MG63 (cell line): ENCODE measurements around the gene C17orf50. TPM values are rescaled to one million over a fixed set of nuclear protein-coding genes. Genes with fewer than 3 reads are reported as not detected.
"Not testable (repeated sequence)": the region's sequence is repeated elsewhere in the genome, so short reads cannot be mapped to it uniquely, and the experiment has no call there.

Experiments used
- DNase-seq: peaks from one replicate; pipeline ENCODE4 v3.0.0-alpha.2; 2020
- H3K27me3 ChIP-seq: fragments of 250-450 bp; sonication (Bioruptor Pico); 2 replicates; pipeline ENCODE4 v1.5.1; 2020; ENCODE audit warnings: mild to moderate bottlenecking, moderate library complexity
- H3K36me3 ChIP-seq: fragments of 250-450 bp; sonication (Bioruptor Pico); 2 replicates; pipeline ENCODE4 v1.5.1; 2020; ENCODE audit warnings: mild to moderate bottlenecking, moderate library complexity
- H3K4me3 ChIP-seq: fragments of 250-450 bp; sonication (Bioruptor Pico); 2 replicates; pipeline ENCODE4 v1.5.1; 2020; ENCODE audit warnings: mild to moderate bottlenecking, moderate library complexity
- H3K9me3 ChIP-seq: fragments of 250-450 bp; sonication (Bioruptor Pico); 2 replicates; pipeline ENCODE4 v1.5.1; 2020; ENCODE audit warnings: mild to moderate bottlenecking, moderate library complexity
- total RNA-seq: library from RNA; depleted of rRNA; stranded (reverse); fragments of >200 nt; shearing (Covaris generic); gene quantifications from 2 replicates; pipeline ENCODE4 v1.2.3, GENCODE V29; 2014; ENCODE audit warnings: low replicate concordance

Gene C17orf50
- total RNA-seq, 1 experiment from 2014 or later: not detected

DNA sequence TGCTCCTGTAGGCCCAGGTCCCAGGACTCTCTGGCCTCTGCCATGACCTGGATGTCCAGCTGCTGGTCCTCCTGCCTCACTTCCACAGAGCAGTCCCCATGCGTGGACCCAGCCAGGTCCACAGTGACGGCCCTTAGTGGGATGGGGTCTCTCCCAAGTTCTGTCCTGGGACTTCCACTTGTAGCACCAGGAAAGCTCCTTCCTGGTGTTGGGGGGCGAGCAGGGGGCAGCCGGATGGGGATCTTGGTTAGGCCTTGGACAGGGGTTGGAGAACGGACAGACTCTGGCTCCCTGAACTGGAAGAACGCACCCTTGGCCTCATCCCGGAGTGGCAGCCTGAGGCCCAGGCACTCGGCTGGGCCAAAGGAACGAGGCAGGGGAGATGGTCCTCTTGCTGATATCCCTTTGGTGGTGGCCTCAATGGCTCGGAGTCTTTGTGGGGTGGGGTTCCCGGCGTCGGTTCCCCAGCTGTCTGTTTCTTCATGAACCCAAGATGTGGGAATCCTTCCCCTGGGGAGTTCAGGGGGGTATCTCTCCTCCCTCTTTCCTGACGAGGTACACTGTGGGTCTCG is 14.9 kb upstream of the C17orf50 start:
- Histone ChIP-seq H3K9me3 (no peaks in the 10 kb centered on the region), H3K27me3 (peaks cover 24% of the 10 kb centered on the region), H3K36me3 (no peaks in the 10 kb centered on the region), H3K4me3 (no peak overlapping the region)
- no peak for DNase-seq

DNA sequence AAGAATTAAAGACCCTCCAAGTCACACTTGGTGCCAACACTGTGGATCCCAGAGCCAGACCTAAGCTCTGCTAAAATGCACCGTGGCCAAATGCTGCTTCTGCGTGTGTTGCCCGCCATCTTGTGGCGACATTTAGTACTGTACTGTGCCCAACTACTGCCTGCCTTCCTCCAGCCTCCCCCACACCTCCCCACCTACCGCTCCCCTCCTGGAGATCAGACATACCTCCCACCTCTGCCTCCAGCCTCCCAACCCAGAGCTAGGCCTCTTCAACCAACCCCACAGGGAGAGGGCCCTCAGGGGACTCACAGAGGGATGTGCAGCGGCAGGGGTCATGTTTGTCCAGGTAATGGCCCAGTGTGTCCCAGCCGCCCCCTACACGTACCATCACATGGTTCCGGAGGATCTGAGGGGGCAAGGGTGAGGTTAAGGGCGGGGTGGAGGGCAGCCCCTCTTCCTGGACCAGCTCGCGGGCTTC is 13.1 kb upstream of the C17orf50 start:
- peaks cover 18% of the 10 kb centered on the region for H3K27me3 ChIP-seq
- H3K4me3 ChIP-seq: no peak overlapping the region
- DNase-seq: peak; percentile 59
- H3K9me3 ChIP-seq: no peaks in the 10 kb centered on the region
- H3K36me3 ChIP-seq: no peaks in the 10 kb centered on the region

DNA sequence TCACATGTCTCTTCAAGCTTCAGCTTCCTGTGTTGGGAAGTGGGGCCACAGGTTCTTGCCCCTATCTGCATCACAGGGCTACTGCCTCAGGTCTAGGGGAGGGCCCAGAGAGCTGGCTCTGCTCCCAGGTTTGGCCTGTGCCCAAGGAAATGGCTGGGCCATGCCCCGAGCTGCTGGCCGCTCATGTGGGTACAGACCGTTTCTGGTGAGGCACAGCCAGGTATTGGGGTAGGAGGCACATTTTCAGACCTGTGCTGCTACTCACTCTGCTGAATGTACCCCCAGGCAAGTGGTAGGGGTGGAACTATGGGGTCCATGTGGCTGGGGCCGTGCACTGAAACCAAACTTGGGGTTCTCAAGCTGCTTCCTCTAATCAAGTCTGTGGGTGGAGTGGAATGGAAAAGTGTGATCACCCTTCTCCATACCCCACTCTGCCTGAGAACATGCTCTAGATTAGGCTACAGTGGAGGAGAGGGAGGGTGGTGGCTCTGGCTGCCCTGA is 12.3 kb upstream of the C17orf50 start:
- no peaks in the 10 kb centered on the region for H3K36me3 ChIP-seq
- no peak overlapping the region for H3K4me3 ChIP-seq
- peaks cover 14% of the 10 kb centered on the region for H3K27me3 ChIP-seq
- H3K9me3 ChIP-seq: no peaks in the 10 kb centered on the region
- peak; percentile 22 for DNase-seq

DNA sequence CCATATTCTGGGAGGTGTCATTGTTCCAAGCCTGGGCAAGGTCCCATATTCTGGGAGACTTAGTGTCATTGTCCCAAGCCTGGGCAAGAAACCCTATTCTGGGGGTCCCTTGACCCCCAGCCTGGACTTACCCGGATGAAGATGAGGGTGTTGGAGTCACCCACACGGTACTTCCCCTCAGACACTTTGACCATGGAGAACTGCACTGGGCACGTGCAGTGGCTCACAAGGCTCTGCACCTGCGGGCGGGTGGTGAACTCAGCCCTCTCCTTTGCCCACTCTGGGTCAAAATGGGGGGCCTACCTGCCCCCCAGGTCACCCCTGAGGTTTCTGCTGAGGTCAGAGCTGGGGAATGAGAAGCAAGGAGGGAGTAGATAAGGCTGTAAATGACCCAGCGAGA is 11.7 kb upstream of the C17orf50 start:
- Histone ChIP-seq H3K4me3 (no peak overlapping the region), H3K9me3 (no peaks in the 10 kb centered on the region), H3K27me3 (peaks cover 10% of the 10 kb centered on the region; the same call in 1 of the 2 replicates), H3K36me3 (no peaks in the 10 kb centered on the region)
- DNase-seq: no peak

DNA sequence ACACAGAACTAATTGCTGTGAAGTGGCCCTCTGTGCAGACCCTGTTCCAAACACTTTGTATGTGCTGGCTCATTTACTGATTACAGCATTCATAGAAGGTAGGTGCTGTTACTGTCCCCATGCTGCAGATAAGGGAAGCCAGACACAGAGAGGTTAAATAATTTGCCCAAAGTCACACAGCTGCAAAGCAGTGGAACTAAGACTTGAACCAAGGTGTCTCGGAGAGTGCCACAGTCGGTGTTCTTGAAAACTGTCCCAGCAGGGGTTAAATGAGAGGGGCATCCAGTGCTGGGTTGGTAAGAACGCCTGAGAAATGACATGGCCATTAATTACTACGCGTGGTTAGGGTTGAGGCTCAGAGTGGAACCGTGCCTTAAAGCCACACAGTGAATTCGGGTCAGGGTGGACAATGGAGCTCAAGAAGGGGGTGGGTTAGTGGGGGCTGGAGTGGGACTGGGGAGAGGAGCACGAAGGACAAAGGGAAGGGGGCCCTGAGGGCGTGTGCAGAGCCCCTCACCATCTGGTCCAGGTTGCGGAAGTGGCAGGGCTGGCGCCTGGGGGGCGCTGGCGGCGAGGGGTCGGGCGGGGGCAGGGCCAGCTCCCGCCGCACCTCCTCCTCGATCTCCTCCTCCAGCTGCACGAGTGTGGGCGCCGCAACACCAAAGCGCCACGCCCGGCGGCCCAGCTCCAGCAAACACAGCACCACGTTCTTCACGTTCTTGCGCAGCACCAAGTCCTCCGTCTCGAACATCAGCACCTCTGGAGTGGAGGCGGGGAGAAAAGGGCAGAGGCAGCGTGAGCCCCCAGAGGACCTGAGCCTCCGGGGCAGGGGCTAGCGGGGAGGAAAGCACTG is 10.9 kb upstream of the C17orf50 start:
- H3K27me3 ChIP-seq: peaks cover 10% of the 10 kb centered on the region; the same call in 1 of the 2 replicates
- no peaks in the 10 kb centered on the region for H3K36me3 ChIP-seq
- DNase-seq: peak; percentile 13

DNA sequence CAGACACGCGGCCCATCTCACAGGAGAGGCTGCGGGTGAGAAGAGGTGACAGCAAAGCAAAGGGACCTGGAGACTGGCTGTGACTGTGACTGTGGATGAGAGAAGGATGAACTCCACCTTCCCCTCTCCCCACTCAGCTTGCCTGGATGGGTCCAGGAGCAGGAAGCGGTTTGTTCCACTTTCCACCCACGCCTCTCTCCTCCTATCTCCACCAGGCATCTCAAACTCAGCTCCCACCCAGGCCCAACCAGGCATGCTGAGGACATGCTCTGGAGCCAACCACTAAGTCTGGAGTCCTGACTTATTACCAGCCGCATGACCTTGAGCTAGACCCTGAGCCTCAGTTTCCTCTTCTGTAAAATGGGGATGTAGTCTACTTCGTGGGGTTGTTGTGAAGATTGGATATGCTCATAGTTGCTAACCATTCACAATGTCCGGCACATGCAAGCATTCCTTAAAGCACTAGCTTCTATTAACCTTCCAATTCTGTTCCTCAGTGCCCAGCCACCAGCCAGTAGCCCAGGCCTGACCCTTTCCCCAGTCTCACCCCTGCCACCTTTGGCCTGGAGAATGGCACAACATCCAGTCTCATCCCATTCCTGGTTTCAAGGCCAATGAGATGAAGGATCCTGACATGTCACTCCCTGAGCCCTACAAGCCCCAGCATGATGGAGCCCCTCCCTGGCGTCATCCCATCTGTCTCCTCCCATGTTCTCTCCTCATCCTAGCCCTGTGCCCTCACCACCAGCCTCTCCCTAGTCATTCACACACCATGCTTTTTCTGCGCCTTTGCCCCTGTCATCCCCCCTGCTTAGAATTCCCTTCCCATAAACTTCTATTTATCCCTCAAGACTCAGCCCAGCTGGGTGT is 9.9 kb upstream of the C17orf50 start:
- no peak overlapping the region for H3K4me3 ChIP-seq
- DNase-seq: no peak
- no peaks in the 10 kb centered on the region for H3K36me3 ChIP-seq
- H3K9me3 ChIP-seq: no peaks in the 10 kb centered on the region
- peaks cover 10% of the 10 kb centered on the region; the same call in 1 of the 2 replicates for H3K27me3 ChIP-seq

More for the DNA sequence above, 10.9 kb upstream of the C17orf50 start:
- Histone ChIP-seq H3K9me3 (no peaks in the 10 kb centered on the region), H3K4me3 (no peak overlapping the region)

DNA sequence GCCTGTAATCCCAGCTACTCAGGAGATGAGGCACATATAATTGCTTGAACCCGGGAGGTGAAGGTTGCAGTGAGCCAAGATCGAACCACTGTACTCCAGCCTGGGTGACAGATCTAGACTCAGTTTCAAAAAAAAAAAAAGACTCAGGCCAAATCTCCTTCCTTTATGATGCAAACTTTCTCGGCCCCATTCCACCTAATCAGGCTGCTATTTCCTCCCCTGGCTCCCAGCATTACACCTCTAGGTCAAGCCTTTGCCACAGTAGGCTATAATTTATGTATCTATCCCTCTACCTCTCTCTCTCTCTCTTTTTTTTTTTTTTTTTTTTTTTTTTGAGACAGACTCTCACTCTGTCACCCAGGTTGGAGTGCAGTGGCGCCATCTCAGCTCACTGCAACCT is 9.1 kb upstream of the C17orf50 start:
- peaks cover 10% of the 10 kb centered on the region; the same call in 1 of the 2 replicates for H3K27me3 ChIP-seq
- DNase-seq, H3K36me3 ChIP-seq, H3K4me3 ChIP-seq, H3K9me3 ChIP-seq: not testable (repeated sequence)

DNA sequence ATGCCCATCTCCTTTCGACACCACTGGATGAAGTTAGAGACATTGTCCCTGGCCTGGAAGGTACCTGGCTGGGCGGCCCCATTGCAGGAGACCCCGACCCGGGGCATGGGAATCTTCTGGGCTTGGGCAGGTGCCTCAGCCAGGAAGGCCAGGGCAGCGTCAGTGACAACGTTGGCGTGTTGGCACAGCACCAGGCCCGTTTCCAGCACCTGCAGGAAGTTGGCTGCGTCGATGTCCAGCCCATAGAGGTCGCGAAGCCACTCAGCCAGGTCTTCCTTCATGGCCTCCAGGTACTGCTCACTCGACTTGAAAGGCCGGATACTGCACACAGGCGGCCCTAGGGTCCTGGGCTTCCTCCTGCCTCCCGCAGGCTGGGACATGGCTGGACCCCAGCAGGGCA is 8.2 kb upstream of the C17orf50 start:
- Histone ChIP-seq H3K9me3 (no peaks in the 10 kb centered on the region), H3K36me3 (no peaks in the 10 kb centered on the region), H3K4me3 (no peak overlapping the region), H3K27me3 (peaks cover 10% of the 10 kb centered on the region; the same call in 1 of the 2 replicates)
- DNase-seq: no peak

DNA sequence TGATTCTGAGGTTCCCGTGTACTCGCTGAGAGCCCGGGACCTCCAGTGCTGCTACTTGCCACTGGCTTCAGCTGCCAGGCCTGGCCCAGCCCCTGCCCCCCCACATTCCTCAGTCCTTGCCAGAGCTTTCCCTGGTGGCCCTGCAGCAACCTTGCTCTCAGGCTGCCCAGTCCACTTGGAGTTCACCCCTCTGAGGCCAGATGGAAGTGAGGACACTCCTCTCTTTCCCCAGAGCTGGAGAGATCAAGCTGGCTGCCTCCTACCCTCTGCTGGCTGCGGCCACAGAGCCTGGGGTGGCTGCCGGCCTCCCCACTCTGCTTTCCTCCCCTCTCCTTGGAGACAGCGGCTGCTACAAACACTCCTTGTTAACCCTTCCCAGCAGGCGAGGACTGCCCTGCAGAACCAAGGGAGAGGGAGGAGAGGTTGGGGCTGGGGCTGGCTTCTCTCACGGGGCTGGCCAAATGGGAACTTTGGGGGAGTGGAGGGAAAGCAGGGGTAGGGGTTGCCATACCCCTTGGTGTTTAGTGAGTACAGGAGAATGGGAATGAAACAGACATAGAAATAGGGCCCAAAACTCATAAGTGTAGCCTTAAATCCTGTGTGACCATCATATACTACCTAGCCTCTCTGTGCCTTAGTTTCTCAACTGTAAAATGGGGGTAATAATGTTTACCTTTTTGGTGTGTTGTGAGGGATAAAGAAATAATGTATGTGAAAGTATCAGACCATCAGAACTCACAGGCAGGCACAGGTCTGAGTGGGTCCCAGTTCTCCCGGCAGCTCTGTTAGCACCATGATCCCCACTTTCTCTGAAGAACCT is 7.5 kb upstream of the C17orf50 start, which contains the start of gene GAS2L2:
TSS of gene GAS2L2 (minus strand) at position 295 of the 820 bp plus-strand sequence. CDS start 389 bp downstream, outside the sequence.
- no peak for DNase-seq
- Histone ChIP-seq H3K9me3 (no peaks in the 10 kb centered on the region), H3K36me3 (no peaks in the 10 kb centered on the region), H3K27me3 (peaks cover 10% of the 10 kb centered on the region; the same call in 1 of the 2 replicates), H3K4me3 (no peak within 1 kb of the TSS)

DNA sequence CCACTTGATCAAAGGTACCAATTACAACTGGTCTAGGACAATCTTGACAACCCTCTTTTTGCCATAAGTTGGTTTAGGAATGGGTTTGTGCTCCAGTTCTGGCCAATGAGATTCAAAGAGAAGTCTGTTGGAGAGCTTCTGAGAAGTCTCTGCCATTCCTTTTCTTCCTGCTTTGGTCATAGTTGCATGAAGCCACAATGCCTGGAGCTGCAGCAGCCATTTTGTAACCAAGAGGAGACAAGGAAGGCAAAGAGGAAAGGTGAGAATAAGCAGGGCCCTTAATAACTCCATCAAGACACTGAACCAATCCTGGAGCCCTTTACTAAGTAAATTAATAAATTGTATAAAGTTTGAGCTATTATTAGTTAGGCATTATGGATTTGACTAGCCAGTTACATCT is 3.4 kb upstream of the C17orf50 start:
- H3K27me3 ChIP-seq: no peaks in the 10 kb centered on the region
- no peaks in the 10 kb centered on the region for H3K36me3 ChIP-seq
- no peaks in the 10 kb centered on the region for H3K9me3 ChIP-seq
- no peak for DNase-seq
- H3K4me3 ChIP-seq: no peak overlapping the region

DNA sequence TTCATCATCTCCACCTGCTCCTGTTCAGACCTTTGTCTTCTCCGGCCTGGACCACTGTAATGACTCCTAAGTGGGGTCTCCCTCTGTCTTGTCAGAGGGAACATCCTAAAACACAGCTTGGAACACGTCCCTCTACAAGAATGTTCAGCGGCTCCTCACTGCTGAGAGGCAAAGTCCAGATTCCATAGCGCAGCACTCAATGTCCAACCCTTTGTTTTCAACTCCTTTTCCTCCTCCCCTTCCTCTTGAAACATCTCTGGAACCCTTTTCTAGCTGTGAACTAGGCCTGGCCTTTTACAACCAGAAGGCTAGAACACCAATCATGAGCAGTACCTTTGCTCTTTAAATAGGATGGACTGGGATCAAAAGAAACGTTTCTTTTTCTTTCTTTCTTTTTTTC is 914 bp downstream of the C17orf50 start:
- DNase-seq: no peak
- Histone ChIP-seq H3K4me3 (no peak overlapping the region), H3K36me3 (no peaks in the 10 kb centered on the region), H3K27me3 (no peaks in the 10 kb centered on the region; the same call in 1 of the 2 replicates), H3K9me3 (no peaks in the 10 kb centered on the region)

DNA sequence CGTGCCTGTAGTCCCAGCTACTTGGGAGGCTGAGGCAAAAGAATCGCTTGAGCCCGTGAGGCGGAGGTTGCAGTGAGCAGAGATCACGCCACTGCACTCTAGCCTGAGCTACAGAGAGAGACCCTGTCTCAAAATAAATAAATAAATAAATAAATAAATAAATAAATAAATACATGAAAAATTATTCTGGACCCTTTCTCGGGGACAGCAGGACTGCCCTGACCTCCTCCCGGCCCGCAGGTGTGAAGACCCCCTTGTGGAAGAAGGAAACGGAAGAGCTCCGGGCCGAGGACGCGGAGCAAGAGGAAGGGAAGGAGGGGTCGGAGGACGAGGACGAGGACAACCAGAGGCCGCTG is 3.1 kb downstream of the C17orf50 start:
- Histone ChIP-seq H3K4me3 (peak overlapping the region; percentile 35), H3K36me3 (no peaks in the 10 kb centered on the region)

DNA sequence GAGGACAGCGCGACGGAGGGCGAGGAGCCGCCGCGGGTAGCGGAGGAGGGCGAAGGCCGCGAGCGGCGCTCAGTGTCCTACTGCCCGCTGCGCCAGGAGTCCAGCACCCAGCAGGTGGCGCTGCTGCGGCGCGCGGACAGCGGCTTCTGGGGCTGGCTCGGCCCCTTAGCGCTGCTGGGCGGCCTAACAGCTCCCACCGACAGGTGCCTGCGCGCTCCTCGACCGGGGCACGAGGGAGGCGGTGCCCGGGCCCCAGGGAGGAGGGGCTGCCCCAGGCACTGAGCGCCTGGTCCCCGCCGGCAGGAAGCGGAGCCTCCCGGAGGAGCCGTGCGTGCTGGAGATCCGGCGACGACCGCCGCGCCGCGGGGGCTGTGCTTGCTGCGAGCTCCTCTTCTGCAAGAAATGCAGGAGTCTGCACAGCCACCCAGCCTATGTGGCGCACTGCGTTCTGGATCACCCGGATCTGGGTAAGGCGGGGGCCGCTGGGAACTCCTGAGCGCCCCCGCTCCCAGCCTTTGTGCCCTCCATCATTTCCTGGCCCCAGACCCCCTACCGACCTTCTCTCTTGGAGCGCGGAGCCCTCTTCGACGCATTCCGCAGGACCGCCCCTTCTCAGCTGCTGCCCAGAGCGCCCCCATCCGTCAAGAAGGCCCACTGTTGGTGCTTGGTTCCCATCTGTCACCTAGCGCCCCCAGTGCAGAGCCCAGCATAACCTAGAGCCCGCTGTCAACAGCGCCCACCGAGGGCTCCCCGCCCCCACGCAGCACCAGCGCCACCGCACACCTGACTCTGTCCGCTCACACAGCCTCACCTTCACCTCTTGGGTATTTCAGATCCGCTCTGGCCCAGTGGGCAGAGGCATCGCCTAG is 3.7 kb downstream of the C17orf50 start:
- Histone ChIP-seq H3K9me3 (no peaks in the 10 kb centered on the region), H3K36me3 (no peaks in the 10 kb centered on the region), H3K27me3 (no peaks in the 10 kb centered on the region; the same call in 1 of the 2 replicates), H3K4me3 (peak overlapping the region; percentile 35)
- peak; percentile 87 for DNase-seq

More for the DNA sequence above, 3.1 kb downstream of the C17orf50 start:
- Histone ChIP-seq H3K27me3 (no peaks in the 10 kb centered on the region; the same call in 1 of the 2 replicates), H3K9me3 (no peaks in the 10 kb centered on the region)
- DNase-seq: no peak

DNA sequence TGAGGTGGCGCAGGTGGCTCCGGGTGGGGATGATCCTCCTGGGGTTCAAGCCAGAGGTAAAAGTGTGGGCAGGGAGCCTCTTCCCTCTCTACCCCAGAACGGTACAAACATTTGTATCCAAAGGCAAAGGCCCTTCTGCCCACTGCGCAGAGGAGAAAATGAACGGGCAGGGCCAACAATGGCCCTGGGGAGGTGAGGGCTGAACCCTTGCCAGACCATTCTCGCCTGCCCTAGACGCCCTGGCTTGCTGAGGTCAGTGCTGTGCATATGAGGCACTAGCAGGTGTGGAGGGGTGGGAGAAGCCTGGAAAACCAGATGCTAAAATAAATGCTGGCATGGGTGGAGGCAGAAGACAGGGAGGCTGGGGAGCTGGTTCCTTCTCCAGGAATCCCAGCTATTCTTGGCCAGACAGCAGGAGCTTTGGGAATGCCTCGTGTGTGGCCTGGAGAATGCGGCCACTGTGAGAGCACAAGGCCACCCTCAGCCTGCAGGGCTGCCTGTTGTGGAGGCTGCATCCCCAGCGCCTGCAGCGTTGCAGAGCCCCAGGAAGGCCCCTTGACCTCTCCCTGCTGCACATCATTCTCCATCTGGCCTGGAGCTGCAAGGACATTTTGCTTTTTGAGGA is 4.5 kb downstream of the C17orf50 start:
- Histone ChIP-seq H3K36me3 (no peaks in the 10 kb centered on the region), H3K27me3 (no peaks in the 10 kb centered on the region; the same call in 1 of the 2 replicates), H3K9me3 (no peaks in the 10 kb centered on the region), H3K4me3 (no peak overlapping the region)
- no peak for DNase-seq
